GM21360 (cell line): ENCODE data around the gene ALKBH7.
"Not testable (repeated sequence)": the region's sequence is repeated elsewhere in the genome, so short reads cannot be mapped to it uniquely, and the experiment has no call there.

Experiments used
- ATAC-seq: cut with Tn5 transposase; IDR thresholded peaks from one replicate; pipeline ENCODE4 v1.9.1; 2021; ENCODE audit warnings: mild to moderate bottlenecking, moderate library complexity; ENCODE audit not compliant: unreplicated experiment

ALKBH7 gene

GRCh38 chr19:6394831-6395230, 22.2 kb downstream of the ALKBH7 start:
- no peak for ATAC-seq

GRCh38 chr19:6396305-6396704, 23.7 kb downstream of the ALKBH7 start:
- no peak for ATAC-seq

- ATAC-seq = not testable (repeated sequence)
These were observed 27.7 kb downstream of the ALKBH7 start for GRCh38 chr19:6400062-6400944.

DNA sequence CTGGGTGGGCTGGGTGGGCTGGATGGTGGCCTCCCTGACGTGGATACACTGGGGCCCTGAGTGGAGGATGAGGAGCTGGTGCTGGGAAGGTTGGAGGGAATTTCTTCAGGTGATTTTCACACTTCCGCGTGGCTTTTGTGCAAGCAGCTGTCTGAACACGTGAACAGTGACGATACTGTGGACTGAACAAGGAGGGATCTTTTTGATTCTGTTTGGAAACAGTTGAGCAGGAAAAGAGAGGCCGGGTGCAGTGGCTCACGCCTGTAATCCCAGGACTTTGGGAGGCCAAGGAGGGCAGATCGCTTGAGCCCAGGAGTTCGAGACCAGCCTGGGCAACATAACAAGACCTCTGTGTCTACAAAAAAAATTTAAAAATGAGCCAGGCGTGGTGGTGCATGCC, 29.5 kb downstream of the ALKBH7 start:
- no peak for ATAC-seq

- ATAC-seq = no peak
These were observed 30.4 kb downstream of the ALKBH7 start for GRCh38 chr19:6402837-6403608.

DNA sequence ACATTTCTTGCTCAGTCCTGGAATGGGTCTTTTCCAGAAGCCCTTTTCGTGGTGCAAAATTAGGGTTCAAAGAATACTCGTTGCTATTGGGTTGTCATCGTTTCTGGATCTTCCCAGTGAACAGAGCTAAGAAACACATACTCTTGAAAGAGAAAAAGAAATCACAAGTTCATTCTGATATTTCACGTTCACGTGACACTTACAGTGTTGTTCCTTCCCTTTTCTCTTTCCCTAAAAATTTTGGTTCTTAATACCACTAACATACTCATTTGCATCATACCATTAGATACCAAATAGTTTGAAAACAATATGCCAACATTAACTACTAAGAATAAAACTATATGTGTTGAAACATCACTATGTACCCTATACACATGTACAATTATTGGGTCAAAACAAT, 33.8 kb downstream of the ALKBH7 start:
- ATAC-seq = no peak

DNA sequence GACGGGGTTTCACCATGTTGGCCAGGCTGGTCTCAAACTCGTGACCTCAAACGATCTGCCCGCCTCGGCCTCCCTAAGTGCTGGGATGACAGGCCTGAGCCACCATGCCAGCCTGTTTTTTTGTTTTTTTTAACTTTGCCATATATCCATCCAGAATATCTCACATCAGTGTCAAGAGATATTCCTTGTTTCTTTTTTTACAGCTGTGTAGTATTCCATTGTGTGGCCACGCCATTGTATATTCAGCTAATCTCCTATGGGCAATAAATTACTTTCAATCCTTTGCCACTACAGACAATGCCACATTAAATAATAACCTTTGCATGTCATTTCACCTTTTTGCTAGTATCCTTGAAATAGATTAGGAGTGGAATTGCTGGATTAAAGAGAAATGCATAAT, 36.8 kb downstream of the ALKBH7 start:
- ATAC-seq = no peak

DNA sequence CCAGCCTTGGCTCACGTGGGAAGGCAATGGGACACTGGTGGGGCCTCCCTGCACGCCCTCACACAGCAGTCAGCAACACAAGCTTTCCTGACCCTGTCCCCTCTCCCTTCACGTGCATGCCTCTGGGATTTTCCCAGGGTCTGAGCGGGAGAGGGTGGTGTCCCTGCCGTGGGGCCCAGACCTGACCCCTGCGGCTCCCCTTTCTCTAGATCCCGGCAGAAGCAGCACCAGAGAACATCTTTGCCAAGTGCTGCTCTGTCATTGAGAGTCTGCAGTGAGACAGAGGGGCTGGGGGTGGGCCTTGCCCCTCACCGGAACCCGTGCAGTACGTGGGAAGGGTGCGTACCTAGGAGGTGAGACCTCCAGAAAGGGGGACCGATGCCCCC, 39.5 kb downstream of the ALKBH7 start:
- no peak for ATAC-seq

- no peak for ATAC-seq
These were observed 40.0 kb downstream of the ALKBH7 start for GRCh38 chr19:6412447-6413091.

DNA sequence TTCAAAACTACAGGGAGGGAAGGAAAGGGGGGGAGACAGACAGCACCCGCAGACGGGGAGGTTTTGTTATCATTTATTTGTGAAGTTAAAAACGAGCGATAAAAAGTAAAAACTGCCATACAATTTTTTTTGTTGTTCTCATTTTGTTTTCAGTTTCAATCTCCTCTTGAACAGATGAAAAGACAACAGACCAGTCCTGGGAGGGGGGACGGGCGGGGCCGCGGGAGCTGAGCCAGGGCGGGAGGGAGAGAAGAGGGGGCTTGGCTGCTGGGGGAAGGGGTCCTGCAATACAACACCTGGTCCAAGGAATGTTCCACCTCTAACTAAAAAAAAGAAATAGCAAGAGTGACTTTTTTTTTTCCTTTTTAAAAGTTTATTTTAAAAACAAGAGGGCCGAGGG, 40.7 kb downstream of the ALKBH7 start:
- no peak for ATAC-seq

DNA sequence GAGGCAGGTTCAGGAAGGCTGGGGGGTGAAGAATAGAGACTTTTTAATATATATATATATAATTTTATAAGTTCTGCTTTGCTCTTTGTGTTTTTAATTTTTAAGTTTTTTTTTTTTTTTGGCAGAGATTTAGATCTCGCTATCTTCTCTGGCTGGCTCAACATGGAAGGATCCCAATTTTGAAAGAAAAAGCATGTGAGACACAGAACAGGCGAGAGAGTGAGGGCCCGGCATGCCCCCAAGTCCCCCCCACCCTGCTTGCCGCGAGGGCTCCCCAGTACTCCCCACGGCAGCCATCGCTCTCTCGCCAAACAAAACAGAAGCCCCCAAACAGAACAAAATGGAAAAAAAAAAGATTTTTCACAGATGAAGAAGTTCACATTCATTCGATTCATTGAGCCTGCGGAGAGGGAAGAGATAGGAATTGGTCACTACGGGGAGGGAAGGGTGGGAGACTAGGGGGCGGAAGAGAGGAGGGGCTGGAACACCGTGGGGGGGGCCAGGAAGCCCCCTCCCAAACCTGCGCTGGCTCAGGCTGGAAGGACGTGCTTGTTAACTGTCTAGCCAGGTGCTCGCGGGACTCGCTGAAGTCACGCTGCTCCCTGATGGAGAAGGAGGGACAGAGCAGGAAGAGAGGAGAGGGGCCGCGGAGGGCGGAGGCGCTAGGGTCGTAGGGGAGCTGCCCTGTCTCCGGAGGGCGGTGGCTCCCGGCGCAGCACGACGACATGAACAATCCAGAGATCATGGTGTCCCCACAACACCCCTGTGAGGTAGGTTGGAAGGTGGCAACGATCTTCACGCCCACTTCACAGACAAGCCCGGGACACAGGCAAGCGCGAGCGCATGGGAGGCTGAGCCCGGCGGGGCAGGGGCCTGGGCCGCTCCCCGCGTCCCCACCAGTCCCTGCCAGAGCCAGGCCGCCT, 41.4 kb downstream of the ALKBH7 start:
- no peak for ATAC-seq

GRCh38 chr19:6414793-6415590, 42.4 kb downstream of the ALKBH7 start:
- no peak for ATAC-seq

DNA sequence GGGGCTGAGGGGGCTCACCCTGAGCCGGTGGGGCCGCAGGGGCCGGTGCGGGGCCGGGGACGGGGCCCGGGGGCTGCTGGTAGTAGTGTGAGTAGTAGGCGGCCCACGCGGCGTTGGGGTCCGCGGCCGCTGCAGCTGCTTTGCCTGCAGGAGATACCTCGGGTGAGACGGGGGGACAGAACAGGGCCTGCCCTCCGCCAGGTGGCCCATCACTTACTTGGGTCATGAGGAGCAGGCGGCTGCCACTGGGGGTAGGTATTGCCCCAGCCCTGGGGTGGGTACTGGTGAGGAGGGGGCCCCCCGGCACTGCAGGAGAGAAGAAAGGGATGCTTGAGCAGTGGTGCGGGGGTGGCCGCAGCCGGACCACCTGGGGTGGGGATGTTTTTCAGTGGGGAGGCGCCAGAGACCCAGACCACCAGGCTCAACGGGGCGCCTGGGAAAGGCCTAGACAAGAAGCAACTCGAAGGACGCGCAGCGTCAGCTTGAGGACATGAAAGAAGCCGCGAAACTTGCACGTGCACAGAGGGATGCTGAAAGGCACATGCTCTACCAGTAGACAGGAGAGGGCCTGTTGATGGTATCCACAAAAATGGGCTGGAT, 43.1 kb downstream of the ALKBH7 start:
- ATAC-seq = no peak

GRCh38 chr19:6416658-6417405, 44.2 kb downstream of the ALKBH7 start:
- ATAC-seq = no peak

GRCh38 chr19:6417713-6418561, 45.3 kb downstream of the ALKBH7 start:
- ATAC-seq = no peak

DNA sequence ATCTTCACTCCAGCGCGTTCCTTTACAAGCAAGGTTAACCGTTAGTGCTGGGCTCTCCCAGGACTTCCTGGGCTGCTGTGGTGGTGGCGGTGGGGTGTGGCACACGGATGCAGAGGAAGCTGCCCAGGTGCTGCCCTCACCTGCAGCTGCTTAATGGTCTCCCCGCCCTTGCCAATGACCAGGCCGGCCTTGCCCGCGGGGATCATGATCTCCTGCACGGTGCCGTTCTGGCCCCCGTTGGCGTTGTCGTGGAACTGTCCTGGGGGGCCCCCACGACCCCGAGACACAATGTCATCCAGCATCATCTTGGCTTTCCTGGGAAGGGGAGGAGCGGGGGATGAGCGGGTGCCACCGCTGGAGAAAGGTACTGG, 46.0 kb downstream of the ALKBH7 start:
- ATAC-seq = no peak

- ATAC-seq = no peak
These were observed 48.8 kb downstream of the ALKBH7 start for GRCh38 chr19:6421075-6422014.
